CD4-positive, alpha-beta T cell (primary cell): ENCODE measurements around the gene CBX2. TPM values are rescaled to one million over a fixed set of nuclear protein-coding genes. Genes with fewer than 3 reads are reported as not detected.

Source experiments
- ATAC-seq: fragments of 200-7000 bp; cut with Tn5 transposase; one replicate; pipeline ENCODE4 v1.10.0; 2022; ENCODE audit warnings: mild to moderate bottlenecking; ENCODE audit not compliant: poor library complexity
- CTCF ChIA-PET: fragments of 350-600 bp; sonication (Branson Sonifier 250); formaldehyde crosslinking; loops from one replicate; lab custom pipeline; 2021; ENCODE audit warnings: antibody characterized with exemption, inconsistent platforms; lab: Charles Lee
- POLR2A ChIA-PET: fragments of 350-600 bp; sonication (Branson Sonifier 250); formaldehyde crosslinking; loops from one replicate; lab custom pipeline; 2021; ENCODE audit warnings: antibody characterized with exemption, inconsistent platforms; lab: Charles Lee
- DNase-seq, 14 experiments: peaks; one replicate each; pipeline ENCODE4 v3.0.0-alpha.2; 2013 to 2020; ENCODE audit warnings: mixed read lengths in 2 of 14
- H3K27ac ChIP-seq, 2 donors: one replicate each; pipeline versions ENCODE4 v1.5.1 to v1.7.0; 2013; ENCODE audit warnings: low read length in 2 of 2, low read depth in 1 of 2, mild to moderate bottlenecking in 1 of 2
- H3K27me3 ChIP-seq, 2 experiments: 1 replicate in 1 of 2; 2 replicates in 1 of 2; pipeline versions ENCODE4 v1.6.1 to v1.7.0; 2013; ENCODE audit warnings: low read length in 2 of 2, control low read depth in 1 of 2, mild to moderate bottlenecking in 1 of 2, moderate library complexity in 1 of 2; ENCODE audit not compliant: insufficient read depth in 2 of 2, control insufficient read depth in 1 of 2
- H3K36me3 ChIP-seq: one replicate; pipeline ENCODE4 v1.6.1; 2013; ENCODE audit warnings: low read length, control low read depth; ENCODE audit not compliant: insufficient read depth
- H3K4me1 ChIP-seq: one replicate; pipeline ENCODE4 v1.6.1; 2013; ENCODE audit warnings: low read length, control low read depth; ENCODE audit not compliant: insufficient read depth
- H3K4me3 ChIP-seq: one replicate; pipeline ENCODE4 v1.5.1; 2013; ENCODE audit warnings: mild to moderate bottlenecking, low read length, moderate library complexity
- H3K9me3 ChIP-seq, 2 experiments: 1 replicate in 1 of 2; 2 replicates in 1 of 2; pipeline versions ENCODE4 v1.6.1 to v1.7.0; 2013; ENCODE audit warnings: low read length in 2 of 2, mild to moderate bottlenecking in 2 of 2, control low read depth in 1 of 2, moderate library complexity in 1 of 2; ENCODE audit not compliant: control insufficient read depth in 1 of 2, insufficient read depth in 1 of 2
- H3K27ac Mint-ChIP-seq: one replicate; pipeline ENCODE4 v1.8.0; 2020; ENCODE audit warnings: mixed read lengths
- H3K27me3 Mint-ChIP-seq: one replicate; pipeline ENCODE4 v1.8.0; 2021; ENCODE audit warnings: mixed read lengths
- H3K36me3 Mint-ChIP-seq: one replicate; pipeline ENCODE4 v1.8.0; 2021; ENCODE audit warnings: low read depth, mixed read lengths
- H3K4me1 Mint-ChIP-seq: one replicate; pipeline ENCODE4 v1.8.0; 2021; ENCODE audit warnings: low read depth, mixed read lengths
- H3K4me3 Mint-ChIP-seq: one replicate; pipeline ENCODE4 v1.8.0; 2020; ENCODE audit warnings: mild to moderate bottlenecking, mixed read lengths
- H3K9me3 Mint-ChIP-seq: one replicate; pipeline ENCODE4 v1.8.0; 2020; ENCODE audit warnings: mixed read lengths
- CTCF ChIP-seq: fragments of 200-600 bp; IDR thresholded peaks from one replicate; pipeline ENCODE4 v1.8.0; 2022; ENCODE audit warnings: antibody characterized with exemption, mild to moderate bottlenecking
- intact Hi-C, 2 experiments: fragments of 100-400 bp; cut with DNase I in 1 of 2; cut with micrococcal nuclease in 1 of 2; formaldehyde crosslinking; loops; one replicate each; pipeline versions ENCODE4 v1.15.1 to v1.9.0; 2023 to 2025; cut with DNase I, micrococcal nuclease
- total RNA-seq, 174 experiments: library from RNA in 2 of 174; stranded (reverse) in 2 of 174; gene quantifications; one replicate each; pipeline ENCODE4 v1.2.3 and lab custom pipeline; 2021 to 2026

The CBX2 gene
- total RNA-seq, 2 experiments from 2014 or later: 0.31 TPM; not detected in 1

DNA sequence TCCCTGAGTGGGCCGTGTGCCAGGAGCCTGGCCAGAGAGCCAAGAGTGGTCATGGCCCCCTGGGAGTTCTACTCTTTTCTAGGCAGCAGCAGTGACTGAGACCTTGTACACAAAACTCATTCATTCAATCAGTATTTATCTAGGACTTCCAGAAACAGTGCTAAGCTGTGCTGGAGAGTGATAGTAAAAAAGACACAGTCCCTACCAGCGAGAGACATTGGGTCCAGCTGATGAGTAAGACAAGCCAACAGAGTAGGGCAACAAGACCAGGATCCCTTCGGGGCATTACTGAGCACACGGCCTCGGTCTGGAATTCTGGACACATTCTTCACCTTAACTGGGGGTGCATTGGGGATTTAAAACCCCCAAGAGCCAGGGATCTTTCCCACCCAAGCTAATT, 41.1 kb downstream of the CBX2 start:
- H3K27me3 Mint-ChIP-seq: peaks cover 31% of the 10 kb centered on the region
- DNase-seq (no peak), ATAC-seq (no peak)
- TF ChIP-seq CTCF: no peak
- H3K9me3 Mint-ChIP-seq: no peaks in the 10 kb centered on the region
- peaks cover 16% of the 10 kb centered on the region for H3K4me1 ChIP-seq
- H3K27me3 ChIP-seq: peaks cover 20 to 31% of the 10 kb centered on the region in 2 experiments
- no peak overlapping the region for H3K27ac Mint-ChIP-seq
- CTCF ChIA-PET: interaction anchor here (1.0 to 3.5 kb wide), 3 partner anchors 20 to 73 kb away, joined by 3 to 11 read pairs (median 5); partner anchors contain the start of gene CBX4
- H3K27ac ChIP-seq: no peak overlapping the region
- H3K9me3 ChIP-seq: peaks cover 0 to 15% of the 10 kb centered on the region in 2 experiments
- POLR2A ChIA-PET: interaction anchor here (1.2 to 2.7 kb wide), 3 partner anchors 15 to 20 kb away, joined by 3 to 14 read pairs (median 5); partner anchors contain the start of gene CBX4
- no peak overlapping the region for H3K4me3 ChIP-seq
- intact Hi-C loops: no loop called here
- H3K36me3 ChIP-seq: no peaks in the 10 kb centered on the region
- H3K36me3 Mint-ChIP-seq: no peaks in the 10 kb centered on the region
- H3K4me3 Mint-ChIP-seq: no peak overlapping the region
- peaks cover 6% of the 10 kb centered on the region for H3K4me1 Mint-ChIP-seq

DNA sequence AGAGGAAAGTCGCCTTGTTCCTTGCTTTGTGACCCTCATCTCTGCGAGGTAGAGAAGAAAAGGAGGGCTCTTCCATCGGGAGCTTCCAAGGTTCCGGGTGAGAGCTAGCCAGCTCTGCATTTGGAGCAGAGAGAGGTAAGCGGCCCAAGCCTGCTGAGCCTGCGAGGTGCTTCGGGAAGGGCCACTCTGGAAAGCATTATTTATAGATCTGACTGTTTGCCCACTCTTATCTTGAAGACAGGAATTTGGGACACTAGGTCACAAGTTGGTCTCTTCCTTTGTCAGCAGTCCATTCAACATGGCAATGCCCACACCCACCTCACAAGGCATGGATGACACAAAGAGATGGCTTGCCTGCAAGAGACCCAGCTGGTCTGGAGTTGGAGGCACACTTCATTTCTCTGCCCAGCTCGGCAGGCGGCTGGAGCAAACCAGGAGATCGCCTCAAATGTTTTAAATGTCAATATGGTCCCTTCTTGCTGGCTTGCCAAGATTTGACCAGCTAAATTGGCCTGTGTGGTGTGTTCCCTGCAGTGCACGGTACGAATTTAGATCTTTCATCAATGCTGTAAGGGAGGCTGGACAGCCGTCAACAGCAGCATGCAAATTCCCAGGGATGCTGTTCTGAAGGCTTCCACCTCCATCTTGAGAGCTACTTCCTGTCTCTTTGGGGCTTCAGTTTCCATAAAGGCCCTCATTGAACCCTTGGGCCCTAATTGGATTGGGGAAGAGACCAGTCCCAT, 41.8 kb downstream of the CBX2 start:
- Histone ChIP-seq H3K36me3 (no peaks in the 10 kb centered on the region), H3K4me1 (peaks cover 9% of the 10 kb centered on the region), H3K27ac (no peak overlapping the region), H3K9me3 (peaks cover 0 to 10% of the 10 kb centered on the region in 2 experiments), H3K4me3 (no peak overlapping the region), H3K27me3 (peaks cover 14 to 25% of the 10 kb centered on the region in 2 experiments)
- POLR2A ChIA-PET: interaction anchor here (0.6 to 1.3 kb wide), 3 partner anchors 8 to 20 kb away, joined by 3 to 5 read pairs (median 3); partner anchors contain the start of gene CBX4
- TF ChIP-seq CTCF: no peak
- CTCF ChIA-PET: interaction anchor here (2.5 to 3.5 kb wide), 2 partner anchors 20 to 31 kb away, joined by 5 to 11 read pairs; partner anchors contain the start of gene CBX4
- Mint-ChIP-seq H3K27me3 (peaks cover 29% of the 10 kb centered on the region), H3K27ac (no peak overlapping the region), H3K4me3 (no peak overlapping the region), H3K36me3 (no peaks in the 10 kb centered on the region), H3K4me1 (no peaks in the 10 kb centered on the region), H3K9me3 (no peaks in the 10 kb centered on the region)
- DNase-seq: no peak
- intact Hi-C loops: no loop called here
- no peak for ATAC-seq

DNA sequence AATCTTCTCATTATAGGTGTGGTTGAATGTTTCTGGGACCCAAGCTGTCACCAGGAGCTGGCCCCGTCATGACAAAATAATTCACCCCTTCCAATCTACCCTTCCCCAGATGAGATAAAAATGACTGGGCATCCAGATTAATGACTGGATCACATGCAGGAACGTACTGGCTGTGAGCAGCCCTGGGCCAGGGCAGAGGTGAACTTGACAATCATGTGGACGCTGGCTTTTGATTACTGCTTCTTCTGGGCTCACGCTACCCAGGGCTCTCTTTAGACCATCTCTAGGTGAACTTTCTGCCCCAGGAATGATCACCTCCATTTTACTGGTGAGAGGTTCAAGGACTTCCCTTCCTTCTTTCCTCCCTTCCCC, 43.0 kb downstream of the CBX2 start:
- Mint-ChIP-seq H3K36me3 (no peaks in the 10 kb centered on the region), H3K4me1 (no peaks in the 10 kb centered on the region), H3K27ac (no peak overlapping the region), H3K4me3 (no peak overlapping the region), H3K27me3 (peaks cover 36% of the 10 kb centered on the region), H3K9me3 (no peaks in the 10 kb centered on the region)
- peaks cover 0 to 5% of the 10 kb centered on the region in 2 experiments for H3K9me3 ChIP-seq
- H3K27ac ChIP-seq: no peak overlapping the region
- DNase-seq (no peak), ATAC-seq (no peak)
- H3K27me3 ChIP-seq: peaks cover 10 to 12% of the 10 kb centered on the region in 2 experiments
- CTCF ChIA-PET: no interaction called here
- H3K36me3 ChIP-seq: no peaks in the 10 kb centered on the region
- no peak for TF ChIP-seq CTCF
- POLR2A ChIA-PET: no interaction called here
- H3K4me1 ChIP-seq: peaks cover 2% of the 10 kb centered on the region
- H3K4me3 ChIP-seq: no peak overlapping the region
- intact Hi-C loops: no loop called here
